Testis (tissue), 3 donors: ENCODE data around the gene TF. TPM values are rescaled to one million over a fixed set of nuclear protein-coding genes. Genes with fewer than 3 reads are reported as not detected.

ENCODE experiments used
- DNase-seq: peaks from one replicate; pipeline ENCODE4 v3.0.0-alpha.2; 2019
- H3K27ac ChIP-seq, 2 donors: fragments of 200-600 bp; sonication (generic); one replicate each; pipeline ENCODE4 v1.5.1; 2019
- H3K27me3 ChIP-seq: fragments of 200-600 bp; sonication (generic); one replicate; pipeline ENCODE4 v1.5.1; 2019
- H3K36me3 ChIP-seq: fragments of 200-600 bp; sonication (generic); one replicate; pipeline ENCODE4 v1.5.1; 2017; ENCODE audit warnings: low read depth; ENCODE audit errors: missing control alignments
- H3K4me1 ChIP-seq: fragments of 200-600 bp; sonication (generic); one replicate; pipeline ENCODE4 v1.5.1; 2019
- H3K4me3 ChIP-seq, 2 donors: fragments of 200-600 bp; sonication (generic); one replicate each; pipeline ENCODE4 v1.5.1; 2017 to 2019
- H3K9me3 ChIP-seq: fragments of 200-600 bp; sonication (generic); one replicate; pipeline ENCODE4 v1.5.1; 2017
- CTCF ChIP-seq, 3 experiments: fragments of 450-650 bp in 2 of 3; fragments of 200-600 bp in 1 of 3; sonication (generic) in 1 of 3; IDR thresholded peaks; one replicate each; pipeline ENCODE4 v1.5.1; 2016 to 2019; ENCODE audit warnings: antibody characterized with exemption in 3 of 3, mild to moderate bottlenecking in 2 of 3, moderate library complexity in 1 of 3
- POLR2A ChIP-seq: fragments of 450-650 bp; IDR thresholded peaks from one replicate; pipeline ENCODE4 v1.6.1; 2017; ENCODE audit warnings: antibody characterized with exemption, mild to moderate bottlenecking, moderate library complexity
- WGBS, 2 donors: methylation state at CpG; one replicate each; pipeline ENCODE4 v1.1.5; 2018; 5-methylcytosine and 5-hydroxymethylcytosine counted together
- intact Hi-C: fragments of 100-400 bp; cut with DNase I; formaldehyde crosslinking; loops from one replicate; pipeline ENCODE4 v1.15.1; 2023; ENCODE audit warnings: low total_unique reads
- polyA plus RNA-seq: library from polyadenylated mRNA; stranded (reverse); fragments of 350-450 nt; fragmentation: Illumina TruSeq; extraction: RNeasy Lipid Tissue Mini Kit (QIAGEN cat#74804); gene quantifications from one replicate; pipeline ENCODE4 v1.2.3, GENCODE V29; 2014; ENCODE audit warnings: low read depth, low replicate concordance; ENCODE audit not compliant: insufficient read depth
- small RNA-seq, 2 donors: library from RNA; depleted of rRNA; stranded (forward); fragments of <200 nt; gene quantifications; one replicate each; pipeline ENCODE3, GENCODE V24; 2016
- total RNA-seq, 2 donors: library from RNA; depleted of rRNA; stranded (reverse); fragments of >200 nt; gene quantifications; one replicate each; pipeline ENCODE4 v1.2.3, GENCODE V29; 2016

Gene TF
- total and polyA plus RNA-seq, 3 donors from 2014 or later, result 53.1 to 165 (median 60.2) TPM

GRCh38 chr3:133845127-133845526 is 98.9 kb downstream of the TF start:
- DNase-seq, result no peak
- Histone ChIP-seq H3K36me3 (no peaks in the 10 kb centered on the region), H3K27ac (no peak overlapping the region), H3K4me3 (no peak overlapping the region), H3K9me3 (no peaks in the 10 kb centered on the region), H3K4me1 (no peaks in the 10 kb centered on the region), H3K27me3 (no peaks in the 10 kb centered on the region)
- intact Hi-C loops, result no loop called here
- TF ChIP-seq CTCF (IDR thresholded peaks at IDR 0.05) (no peak), POLR2A (no peak)
- WGBS, 2 donors, result 84 to 96% methylated on average over 4 of the region's 4 CpGs

Small RNA genes lying within 50 kb of the gene (small RNA-seq; reads per million reads assigned to genes)
- gene RNA5SP140, result 0 reads per million in 2 donors

Other genes with a start within 250 kb of the TF start
- 100 to 1,000 TPM; 104 to 135 TPM for gene CDV3, start 172.7 kb upstream of the TF start, total RNA-seq
- 179 TPM for gene CDV3, start 172.7 kb upstream of the TF start, polyA plus RNA-seq
- gene TOPBP1, start 84.5 kb upstream of the TF start, total RNA-seq, result 10 to 100 TPM; 40.9 to 62.6 TPM
- 51.7 TPM for gene TOPBP1, start 84.5 kb upstream of the TF start, polyA plus RNA-seq
- 10 to 100 TPM; 35.9 to 42.7 TPM for gene SRPRB, start 59.4 kb downstream of the TF start, total RNA-seq
- 104 TPM for gene SRPRB, start 59.4 kb downstream of the TF start, polyA plus RNA-seq
- gene RAB6B, start 149.5 kb downstream of the TF start, total RNA-seq, result 1 to 10 TPM; 5.1 to 7.0 TPM
- gene RAB6B, start 149.5 kb downstream of the TF start, polyA plus RNA-seq, result 8.6 TPM